HG02885 (cell line): Measurements from ENCODE around the gene GNG11.
A peak's percentile ranks its signal among the peaks of the same experiment; 100 is the strongest.

Experiments
- ATAC-seq: cut with Tn5 transposase; IDR thresholded peaks from one replicate; pipeline ENCODE4 v1.9.1; 2021; ENCODE audit warnings: mild to moderate bottlenecking; ENCODE audit not compliant: unreplicated experiment, poor library complexity

The GNG11 gene

DNA sequence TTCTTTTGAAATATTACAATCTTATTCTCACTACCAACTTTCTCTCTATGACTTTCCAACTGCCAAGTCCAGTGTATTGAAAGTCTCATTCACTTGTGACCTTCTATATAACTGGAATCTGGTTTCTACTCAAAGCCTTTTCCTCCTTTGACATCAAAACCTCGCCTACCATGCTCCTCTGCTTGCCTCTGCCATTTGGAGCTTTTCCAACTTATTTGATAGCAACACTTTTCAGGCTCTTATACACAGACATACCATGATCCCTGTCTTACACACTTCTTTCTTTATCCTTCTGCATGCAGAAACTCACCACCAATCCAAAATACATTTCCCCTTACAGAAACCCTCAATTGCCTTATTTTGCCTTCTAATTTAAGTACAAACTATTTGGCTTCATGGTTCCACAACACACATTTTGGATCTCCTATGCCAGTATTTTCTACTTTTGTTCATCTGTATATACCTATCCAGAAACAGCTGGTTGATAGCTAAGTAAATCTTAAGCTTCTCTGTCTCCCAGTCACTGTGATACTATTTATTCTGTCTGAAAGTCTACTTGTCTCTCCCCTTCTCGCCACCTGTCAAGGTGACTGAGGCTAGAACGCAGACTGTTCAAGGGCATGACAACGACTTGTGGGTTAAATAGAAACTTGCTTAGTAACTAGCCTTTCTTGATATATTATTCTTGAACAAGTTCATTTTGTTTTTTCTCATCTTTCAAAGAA, 22.4 kb downstream of the GNG11 start:
- no peak for ATAC-seq

DNA sequence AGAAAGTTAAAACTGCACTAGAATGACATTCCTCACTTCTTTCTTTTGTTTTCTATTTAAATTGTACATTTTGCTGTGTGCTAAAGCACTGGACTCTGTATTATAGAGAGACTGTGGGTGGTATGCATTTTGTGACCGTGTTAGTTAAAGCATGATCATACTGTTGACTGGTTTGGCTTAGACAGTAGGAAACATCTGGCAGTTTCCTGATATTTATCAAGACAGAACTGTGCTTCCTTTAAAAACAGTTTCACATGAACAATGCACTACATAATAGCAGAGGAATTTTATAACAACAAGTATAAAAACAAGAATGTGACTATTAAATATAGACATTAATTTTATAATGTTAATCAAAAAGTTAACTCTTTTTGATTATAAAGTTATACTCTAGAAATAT, 23.1 kb downstream of the GNG11 start:
- ATAC-seq, result no peak

DNA sequence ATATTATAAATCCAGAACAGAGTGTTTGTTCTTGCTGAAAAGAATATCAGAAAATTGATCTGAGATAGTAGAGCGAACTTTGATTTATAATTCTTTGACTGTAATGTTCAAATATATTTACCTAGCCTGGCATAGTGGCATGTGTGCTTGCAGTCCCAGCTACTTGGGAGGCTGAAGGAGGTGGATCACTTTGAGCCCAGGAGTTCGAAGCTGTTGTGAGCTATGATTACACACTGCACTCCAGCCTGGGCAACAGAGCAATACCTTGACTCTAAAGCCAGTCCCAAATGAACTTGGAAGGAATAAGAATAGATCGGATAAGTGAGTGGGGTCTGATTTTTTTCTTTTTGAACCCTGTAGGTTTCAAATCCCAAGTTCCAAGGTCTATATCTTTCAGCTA, 23.5 kb downstream of the GNG11 start:
- no peak for ATAC-seq

DNA sequence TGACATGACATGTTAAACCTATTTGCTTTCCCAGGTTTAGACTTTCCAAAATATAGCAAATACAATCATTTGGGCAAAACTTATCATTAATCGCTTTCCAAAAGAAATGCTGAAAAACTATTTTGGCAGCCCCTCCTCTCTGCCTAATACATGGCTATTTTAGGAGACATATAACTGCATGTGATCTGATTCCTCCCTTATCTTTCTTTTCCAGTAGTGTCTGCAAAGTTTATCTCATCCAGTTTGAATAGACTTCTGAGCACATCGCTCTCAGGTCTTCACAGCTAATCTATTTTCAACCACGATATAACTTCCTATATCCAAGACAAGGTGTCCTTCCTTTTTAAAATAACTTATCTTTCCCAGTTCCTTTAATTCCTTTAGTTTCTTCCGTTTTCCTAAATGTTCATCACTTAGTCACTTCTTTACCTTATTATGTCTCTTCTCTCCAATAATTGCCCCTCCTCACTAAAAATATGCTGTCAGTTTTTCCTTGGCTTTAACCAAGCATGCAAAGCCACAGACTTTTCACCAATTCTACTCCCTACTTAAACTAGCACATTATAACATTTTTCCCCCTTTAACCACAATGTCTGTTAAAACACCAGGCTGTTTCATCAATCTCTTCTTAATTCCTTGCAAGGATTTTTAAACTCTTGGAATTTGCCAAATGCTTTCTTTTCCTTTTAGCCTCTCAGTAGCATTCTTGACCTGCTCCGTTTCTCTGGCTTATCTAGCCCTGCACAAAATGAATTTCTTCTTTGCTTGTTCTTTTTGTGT, 24.4 kb downstream of the GNG11 start:
- no peak for ATAC-seq

DNA sequence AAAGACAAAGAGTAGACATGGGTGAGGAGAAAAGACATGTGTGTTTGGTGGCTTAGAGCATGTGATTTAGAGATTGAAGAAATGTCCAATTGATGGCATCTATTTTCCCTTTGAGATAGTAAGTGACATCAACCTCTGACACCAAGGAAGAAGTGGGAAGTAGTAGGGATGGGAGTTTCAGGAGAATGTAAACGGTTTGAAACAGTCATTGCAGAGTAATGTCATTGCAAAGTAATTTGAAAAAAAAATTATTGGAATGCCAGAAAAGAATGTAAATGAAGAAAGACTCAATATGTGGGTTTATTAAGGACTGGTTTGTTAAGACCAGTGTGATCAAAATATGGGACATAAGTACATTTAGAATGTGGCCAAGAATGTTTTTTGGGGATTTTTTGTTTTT, 26.6 kb downstream of the GNG11 start:
- no peak for ATAC-seq

DNA sequence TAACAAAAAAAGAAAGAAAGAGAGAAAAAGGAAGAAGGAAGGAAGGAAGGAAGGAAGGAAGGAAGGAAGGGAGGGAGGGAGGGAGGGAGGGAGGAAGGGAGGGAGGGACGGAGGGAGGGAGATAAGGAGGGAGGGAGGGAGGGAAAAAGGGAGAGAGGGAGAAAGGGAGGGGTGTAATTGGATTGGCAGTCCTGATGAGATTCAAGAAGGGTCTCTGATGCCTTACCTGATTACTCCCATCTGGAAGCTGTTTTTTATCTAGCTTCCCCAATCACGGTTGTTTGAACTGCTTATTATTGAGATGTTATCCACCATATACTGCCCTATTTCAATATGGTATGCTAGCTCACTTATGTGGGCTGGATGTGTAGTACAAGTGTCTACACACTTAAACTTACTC, 27.3 kb downstream of the GNG11 start:
- no peak for ATAC-seq

DNA sequence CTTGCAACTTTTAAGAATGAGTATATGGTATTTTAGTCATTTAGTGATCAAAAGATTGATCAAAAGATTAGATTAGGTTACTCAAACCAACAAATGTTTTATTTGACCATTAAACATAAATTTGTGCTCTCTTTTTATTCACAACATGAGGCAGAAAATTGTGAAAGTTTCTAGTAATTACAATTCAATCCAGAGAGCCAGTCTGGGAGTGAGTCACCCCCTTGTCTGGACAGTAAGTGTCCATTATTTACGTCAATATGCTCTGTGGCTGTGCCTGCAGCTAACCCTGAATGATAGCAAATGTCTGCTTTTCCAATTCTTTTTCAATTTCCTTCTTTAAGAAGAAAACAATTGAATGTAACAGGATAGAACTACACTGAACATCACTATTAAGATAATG, 27.9 kb downstream of the GNG11 start:
- ATAC-seq, result no peak

DNA sequence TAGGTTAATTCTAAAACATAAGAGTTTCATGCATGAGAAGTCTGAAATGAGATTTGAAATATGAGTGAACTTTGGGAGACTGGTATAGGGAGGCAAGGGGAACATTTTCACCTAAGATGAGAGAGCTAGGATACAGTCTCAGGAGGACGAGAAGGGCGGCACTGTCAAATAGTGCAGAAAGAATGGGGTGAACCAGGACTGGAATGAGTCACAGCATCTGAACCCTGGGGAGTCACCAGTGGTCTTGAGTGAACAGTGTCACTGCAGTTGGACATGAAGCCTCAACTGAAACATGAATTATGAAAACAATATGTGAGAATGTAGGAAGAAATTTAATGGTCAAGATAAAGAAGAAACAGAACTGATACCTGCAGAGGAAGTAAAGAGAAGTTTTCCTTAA, 33.8 kb downstream of the GNG11 start:
- ATAC-seq, result peak; percentile 85

DNA sequence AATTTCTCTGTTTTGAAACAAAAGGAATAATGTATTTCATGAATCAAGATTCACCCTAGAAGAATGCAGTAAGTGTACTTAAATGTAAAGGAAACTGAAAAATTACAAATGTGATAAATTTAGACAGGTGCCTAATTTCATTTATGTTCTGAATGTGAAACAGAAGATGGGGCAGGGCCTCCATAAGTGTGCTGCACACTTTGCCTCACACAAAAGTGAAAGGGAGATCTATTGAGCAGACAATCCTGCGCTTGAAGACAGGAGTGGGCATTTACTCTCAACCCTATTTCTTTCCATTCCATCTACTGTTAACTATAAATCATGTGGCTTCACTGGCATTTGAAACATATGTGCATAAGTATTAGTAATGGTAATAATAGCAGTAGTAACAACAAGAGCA, 36.2 kb downstream of the GNG11 start:
- ATAC-seq, result peak; percentile 53

DNA sequence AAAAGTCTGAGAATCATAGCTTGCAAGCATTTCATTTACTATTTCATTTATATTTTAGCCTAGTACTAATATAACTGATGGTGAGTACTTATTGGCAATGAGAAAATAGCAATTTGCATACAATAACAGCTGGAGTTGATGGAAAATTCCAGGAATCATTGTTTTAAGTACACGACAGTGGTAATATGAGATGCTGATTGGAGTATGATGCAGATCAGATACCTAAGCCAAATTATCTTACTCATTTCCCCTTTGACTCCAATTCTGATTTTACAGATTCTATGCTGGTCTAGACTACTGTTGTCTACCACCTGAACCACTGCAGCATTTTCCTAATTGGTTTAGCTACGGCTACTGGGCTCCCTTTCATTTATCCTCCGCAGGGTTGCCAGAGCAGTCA, 36.7 kb downstream of the GNG11 start:
- no peak for ATAC-seq

DNA sequence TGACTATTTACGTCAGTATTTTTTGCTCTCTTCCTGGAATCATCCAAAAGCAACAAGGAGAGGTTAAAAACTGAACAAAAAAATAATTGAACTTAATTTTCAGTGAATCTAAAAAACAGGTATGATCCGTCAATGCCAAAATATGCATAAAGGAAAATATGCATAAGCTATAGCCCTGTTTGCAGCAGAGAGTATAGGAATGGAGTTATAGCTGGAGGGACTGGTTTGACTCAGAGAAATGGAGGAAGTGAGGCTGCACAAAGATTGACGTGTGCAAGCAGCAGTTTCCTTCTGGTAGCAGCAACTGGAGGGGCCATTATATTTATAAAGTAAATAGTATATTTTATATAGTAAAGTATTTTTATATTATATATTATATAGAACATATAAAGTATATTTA, 37.1 kb downstream of the GNG11 start:
- peak; percentile 33 for ATAC-seq

DNA sequence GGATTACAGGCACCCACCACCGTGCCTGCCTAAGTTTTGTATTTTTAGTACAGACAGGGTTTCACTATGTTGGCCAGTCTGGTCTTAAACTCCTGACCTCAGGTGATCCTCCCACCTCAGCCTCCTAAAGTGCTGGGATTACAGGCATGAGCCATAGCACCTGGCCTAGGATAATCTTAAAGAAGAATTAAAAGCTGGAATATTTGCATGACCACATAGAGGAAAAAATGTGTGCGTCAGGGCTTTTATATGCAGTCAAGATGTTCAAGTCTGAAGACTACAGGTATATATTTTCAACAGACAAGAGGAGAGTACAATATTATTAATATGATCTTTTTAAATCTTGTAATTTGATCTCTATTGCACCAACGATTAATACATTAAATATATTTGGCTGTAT, 39.5 kb downstream of the GNG11 start:
- ATAC-seq, result no peak

DNA sequence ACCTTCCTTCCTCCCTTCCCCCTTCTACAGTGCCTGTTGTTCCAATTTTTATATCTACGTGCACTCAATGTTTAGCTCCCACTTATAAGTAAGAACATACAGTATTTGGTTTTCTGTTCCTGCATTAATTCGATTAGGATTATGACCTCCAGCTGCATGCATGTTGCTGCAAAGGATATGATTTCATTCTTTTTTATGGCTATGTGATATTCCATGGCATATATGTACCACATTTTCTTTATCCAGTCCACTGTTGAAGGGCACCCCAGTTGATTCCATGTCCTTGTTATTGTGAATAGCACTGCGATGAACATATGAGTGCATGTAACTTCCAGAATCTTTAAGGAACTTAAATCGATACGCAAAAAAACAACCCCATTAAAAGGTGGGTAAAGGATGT, 42.7 kb downstream of the GNG11 start:
- ATAC-seq, result no peak

DNA sequence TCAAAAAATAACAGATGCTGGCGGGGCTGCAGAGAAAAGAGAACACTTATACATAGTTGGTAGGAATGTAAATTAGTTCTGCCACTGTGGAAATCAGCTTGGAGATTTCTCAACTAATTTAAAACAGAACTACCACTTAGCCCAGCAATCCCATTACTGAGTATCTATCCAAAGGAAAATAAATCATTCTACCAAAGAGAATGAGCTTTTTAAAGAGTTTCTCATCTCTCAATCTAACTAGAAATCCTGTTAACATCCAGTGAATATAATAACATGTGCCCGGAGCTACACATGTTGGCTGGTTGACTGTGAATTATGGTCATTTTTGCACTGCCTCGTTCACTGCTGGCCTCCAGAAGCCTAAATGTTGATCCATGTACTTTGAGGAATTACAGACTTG, 43.3 kb downstream of the GNG11 start:
- ATAC-seq, result no peak

DNA sequence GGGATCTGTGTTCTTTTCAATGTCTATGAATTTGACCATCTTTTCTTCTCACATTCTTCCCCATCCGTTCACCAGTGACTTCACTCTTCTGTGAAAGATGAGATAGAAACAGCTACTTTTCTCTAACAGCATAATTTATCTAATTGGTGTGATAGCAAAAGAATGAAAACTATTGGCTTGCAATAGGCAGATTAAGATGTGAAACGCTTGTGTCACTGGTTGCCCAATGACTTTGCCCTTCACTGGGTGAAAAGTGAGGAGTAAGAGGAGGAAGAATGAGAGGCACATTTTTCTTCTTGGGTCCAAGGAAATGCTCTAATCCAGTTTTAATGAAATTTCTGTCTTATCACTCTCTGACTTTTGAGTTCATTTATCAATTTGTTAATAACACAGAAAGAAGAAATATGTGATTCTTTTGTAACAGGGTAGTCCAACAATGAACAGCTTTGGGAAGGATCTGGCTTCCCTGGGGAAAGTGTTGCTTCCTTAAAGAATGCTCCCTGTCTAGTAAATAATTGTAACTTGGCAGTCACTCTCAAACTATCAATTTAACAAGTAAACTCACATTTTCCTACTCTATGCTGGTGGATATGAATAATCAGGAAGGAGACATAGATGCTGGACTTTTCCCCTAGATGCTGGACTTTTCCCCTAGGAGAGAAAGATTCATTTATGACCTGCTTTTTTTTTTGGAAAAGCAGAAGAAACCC, 47.5 kb downstream of the GNG11 start:
- no peak for ATAC-seq

DNA sequence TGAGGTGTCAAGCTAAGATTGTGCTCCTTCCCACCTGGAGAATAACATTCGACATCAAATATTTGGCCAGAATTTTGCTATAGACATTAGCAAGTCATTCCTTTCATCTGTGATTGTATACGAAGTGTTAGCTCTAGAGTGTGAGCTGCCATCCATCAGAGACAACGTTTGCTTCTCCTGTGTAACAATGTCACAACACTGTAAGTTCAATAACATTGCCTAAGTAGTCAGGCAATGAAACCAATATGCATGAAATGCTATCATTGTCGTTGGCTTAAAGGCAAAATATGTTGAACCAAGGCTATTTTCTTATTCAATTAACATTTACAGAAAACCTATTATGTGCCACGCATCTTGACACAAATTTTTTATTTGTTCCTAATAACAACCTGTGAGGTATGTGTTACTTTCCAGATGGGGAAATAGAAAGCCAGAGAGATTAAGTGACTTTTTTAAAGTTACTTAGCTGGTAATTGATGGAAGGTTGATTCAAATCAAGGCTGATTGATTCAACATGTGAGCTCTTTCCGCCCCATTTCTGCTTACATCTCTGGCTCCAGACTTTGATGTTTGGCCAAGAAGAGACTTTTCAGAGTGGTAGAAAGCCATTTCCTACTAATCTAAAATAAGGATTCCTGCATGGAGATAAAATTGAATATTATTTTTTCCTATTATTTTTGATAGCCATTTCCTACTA, 50.6 kb downstream of the GNG11 start:
- ATAC-seq, result no peak

DNA sequence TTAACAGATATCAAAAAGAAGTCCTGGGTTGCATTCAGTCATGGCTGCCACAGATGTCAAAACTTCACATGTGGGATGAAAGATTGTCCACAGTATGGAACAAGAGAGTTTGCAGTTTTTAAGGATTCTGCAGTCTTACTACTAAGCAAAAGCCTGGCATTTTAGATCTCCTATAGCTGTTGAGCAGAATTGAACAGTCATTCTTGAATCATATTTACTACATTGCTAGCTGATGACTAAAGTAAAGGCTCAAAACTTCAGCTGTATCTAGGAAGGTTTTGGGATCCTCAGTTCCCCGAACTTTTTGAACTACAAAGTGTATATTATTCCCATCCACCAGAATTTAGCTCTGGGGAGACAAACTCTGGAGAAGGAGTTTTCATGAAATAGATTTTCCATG, 51.6 kb downstream of the GNG11 start:
- ATAC-seq, result no peak

DNA sequence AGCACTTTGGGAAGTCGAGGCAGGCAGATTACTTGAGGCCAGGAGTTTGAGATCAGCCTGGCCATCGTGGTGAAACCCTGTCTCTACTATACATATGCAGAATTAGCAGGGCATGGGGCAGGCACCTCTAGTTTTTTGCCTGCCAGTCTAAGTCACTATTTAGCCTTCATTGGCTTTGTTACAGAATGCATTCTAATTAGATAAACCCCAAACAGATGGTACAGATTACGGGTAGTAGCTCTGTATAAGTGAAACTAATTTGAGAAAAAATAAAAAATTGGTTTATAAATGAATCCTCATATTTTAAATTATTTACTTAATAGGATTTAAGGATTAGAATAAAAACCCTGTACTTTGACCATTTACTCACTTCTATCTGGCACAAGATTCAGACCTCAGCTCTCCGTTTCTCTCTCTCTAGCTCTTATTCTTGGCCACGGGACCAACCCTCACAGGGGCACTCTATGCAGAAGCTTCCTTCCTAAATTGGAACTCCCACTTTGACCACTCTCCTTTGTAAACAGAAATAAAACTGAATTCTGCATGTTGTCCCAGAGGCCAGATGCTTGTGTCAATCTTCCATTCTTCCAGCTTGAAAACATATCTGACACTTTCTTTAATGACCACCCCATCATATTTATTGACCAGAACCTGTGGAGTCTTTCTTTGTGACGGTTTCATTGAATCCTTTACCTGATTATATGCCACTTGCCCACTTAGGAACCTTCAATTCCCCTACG, 55.8 kb downstream of the GNG11 start:
- ATAC-seq, result no peak
